ENCODE results near the gene SLC22A31. TPM values are rescaled to one million over a fixed set of nuclear protein-coding genes. Genes with fewer than 3 reads are reported as not detected.

SLC22A31 gene
- total and polyA plus RNA-seq, 9 of the 15 experiments (the other 6 are each of a cell fraction or from before 2014, with no cell fraction given) = 0.29 to 2.2 (median 0.47) TPM; not detected in 3

DNA sequence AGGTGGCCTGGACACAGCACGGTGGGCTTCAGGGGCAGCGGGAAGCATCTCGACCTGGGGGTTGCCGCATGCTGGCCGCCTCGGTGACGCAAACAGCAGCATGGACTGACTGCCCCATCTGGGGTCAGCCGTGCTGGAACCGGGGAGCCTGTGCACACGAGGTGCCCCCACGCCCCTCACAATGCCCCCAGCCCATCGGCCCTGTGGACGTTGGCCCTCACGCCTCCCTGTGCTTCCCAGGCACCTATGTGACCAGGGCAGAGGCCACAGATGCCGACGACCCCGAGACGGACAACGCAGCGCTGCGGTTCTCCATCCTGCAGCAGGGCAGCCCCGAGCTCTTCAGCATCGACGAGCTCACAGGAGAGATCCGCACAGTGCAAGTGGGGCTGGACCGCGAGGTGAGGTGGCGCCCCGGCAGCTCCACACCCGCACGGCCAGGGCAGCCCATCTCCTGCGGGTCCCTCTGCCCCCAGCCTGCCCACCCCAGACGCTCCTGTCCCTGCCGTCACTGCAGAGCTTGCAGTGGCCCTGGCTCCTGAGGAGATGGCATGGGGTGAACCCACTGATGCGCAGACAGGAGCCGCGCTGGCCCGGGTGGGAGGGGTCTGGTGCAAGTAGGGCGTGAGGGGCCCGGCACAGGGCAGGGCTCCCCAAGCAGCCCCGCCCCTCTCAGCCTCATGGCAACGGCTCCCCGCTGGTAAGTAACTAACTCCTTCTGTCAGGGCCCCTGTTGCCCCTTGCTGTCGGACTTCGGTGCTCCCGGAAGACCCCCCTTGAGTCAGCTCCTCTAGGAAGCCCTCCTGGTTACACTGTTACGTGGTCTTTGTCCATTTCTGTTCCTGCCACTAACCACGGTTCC lies 15.2 kb downstream of the SLC22A31 start:
- no peaks in the 10 kb centered on the region for H3K36me3 ChIP-seq (ENCODE audit: control insufficient read depth, insufficient read depth, low read length)
- H3K9me1 ChIP-seq (ENCODE audit: control insufficient read depth, insufficient read depth, low read length) = peaks cover 3% of the 10 kb centered on the region
- peaks cover 0 to 43% of the 10 kb centered on the region in 2 experiments; a peak in 3 of 5 replicates for H3K4me1 ChIP-seq (replicated peaks in 1 of 2; ENCODE audit: control insufficient read depth in 2 of 2, insufficient read depth in 2 of 2, low read length in 2 of 2)
- intact Hi-C loops (cut with micrococcal nuclease) = no loop called here
- in situ Hi-C loops (cut with MboI) = no loop called here
- peaks cover 0 to 15% of the 10 kb centered on the region in 2 experiments; a peak in 1 of 5 replicates for H3K27me3 ChIP-seq (ENCODE audit: control insufficient read depth in 2 of 2, insufficient read depth in 2 of 2, low read length in 2 of 2)
- no peaks in the 10 kb centered on the region for H3K79me2 ChIP-seq (ENCODE audit: control insufficient read depth, insufficient read depth, low read length)
- TF ChIP-seq ZNF699 (CRISPR knock-in tag; IDR thresholded peaks at IDR 0.05; ENCODE audit: insufficient replicate concordance) (no peak), ELF4 (CRISPR knock-in tag; IDR thresholded peaks at IDR 0.05) (no peak), HSF4 (CRISPR knock-in tag; IDR thresholded peaks at IDR 0.05; ENCODE audit: borderline replicate concordance) (no peak), BRF1 (IDR thresholded peaks at IDR 0.05; ENCODE audit: borderline replicate concordance, extremely low read depth, insufficient read length) (no peak)
- TF ChIP-seq, protein P1, sequence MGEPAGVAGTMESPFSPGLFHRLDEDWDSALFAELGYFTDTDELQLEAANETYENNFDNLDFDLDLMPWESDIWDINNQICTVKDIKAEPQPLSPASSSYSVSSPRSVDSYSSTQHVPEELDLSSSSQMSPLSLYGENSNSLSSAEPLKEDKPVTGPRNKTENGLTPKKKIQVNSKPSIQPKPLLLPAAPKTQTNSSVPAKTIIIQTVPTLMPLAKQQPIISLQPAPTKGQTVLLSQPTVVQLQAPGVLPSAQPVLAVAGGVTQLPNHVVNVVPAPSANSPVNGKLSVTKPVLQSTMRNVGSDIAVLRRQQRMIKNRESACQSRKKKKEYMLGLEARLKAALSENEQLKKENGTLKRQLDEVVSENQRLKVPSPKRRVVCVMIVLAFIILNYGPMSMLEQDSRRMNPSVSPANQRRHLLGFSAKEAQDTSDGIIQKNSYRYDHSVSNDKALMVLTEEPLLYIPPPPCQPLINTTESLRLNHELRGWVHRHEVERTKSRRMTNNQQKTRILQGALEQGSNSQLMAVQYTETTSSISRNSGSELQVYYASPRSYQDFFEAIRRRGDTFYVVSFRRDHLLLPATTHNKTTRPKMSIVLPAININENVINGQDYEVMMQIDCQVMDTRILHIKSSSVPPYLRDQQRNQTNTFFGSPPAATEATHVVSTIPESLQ (CRISPR knock-in tag; IDR thresholded peaks at IDR 0.05) = no peak
- TF ChIP-seq, protein P2, sequence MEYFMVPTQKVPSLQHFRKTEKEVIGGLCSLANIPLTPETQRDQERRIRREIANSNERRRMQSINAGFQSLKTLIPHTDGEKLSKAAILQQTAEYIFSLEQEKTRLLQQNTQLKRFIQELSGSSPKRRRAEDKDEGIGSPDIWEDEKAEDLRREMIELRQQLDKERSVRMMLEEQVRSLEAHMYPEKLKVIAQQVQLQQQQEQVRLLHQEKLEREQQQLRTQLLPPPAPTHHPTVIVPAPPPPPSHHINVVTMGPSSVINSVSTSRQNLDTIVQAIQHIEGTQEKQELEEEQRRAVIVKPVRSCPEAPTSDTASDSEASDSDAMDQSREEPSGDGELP (CRISPR knock-in tag; IDR thresholded peaks at IDR 0.05; ENCODE audit: borderline replicate concordance) = 0 out of 2 replicates have a peak, but pooled peaks have one; percentile 4
- TF ChIP-seq, protein P3, sequence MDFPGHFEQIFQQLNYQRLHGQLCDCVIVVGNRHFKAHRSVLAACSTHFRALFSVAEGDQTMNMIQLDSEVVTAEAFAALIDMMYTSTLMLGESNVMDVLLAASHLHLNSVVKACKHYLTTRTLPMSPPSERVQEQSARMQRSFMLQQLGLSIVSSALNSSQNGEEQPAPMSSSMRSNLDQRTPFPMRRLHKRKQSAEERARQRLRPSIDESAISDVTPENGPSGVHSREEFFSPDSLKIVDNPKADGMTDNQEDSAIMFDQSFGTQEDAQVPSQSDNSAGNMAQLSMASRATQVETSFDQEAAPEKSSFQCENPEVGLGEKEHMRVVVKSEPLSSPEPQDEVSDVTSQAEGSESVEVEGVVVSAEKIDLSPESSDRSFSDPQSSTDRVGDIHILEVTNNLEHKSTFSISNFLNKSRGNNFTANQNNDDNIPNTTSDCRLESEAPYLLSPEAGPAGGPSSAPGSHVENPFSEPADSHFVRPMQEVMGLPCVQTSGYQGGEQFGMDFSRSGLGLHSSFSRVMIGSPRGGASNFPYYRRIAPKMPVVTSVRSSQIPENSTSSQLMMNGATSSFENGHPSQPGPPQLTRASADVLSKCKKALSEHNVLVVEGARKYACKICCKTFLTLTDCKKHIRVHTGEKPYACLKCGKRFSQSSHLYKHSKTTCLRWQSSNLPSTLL (IDR thresholded peaks at IDR 0.05) = no peak
- no TSS peak for BruUV-seq (replicated peaks)
- no peak overlapping the region for H3K4me3 ChIP-seq
- DNase-seq (ENCODE audit: extremely low read depth in 1 of 4, low spot score in 3 of 4) (peak in 1 of 4 experiments; percentile 37), FAIRE-seq (no peak), ATAC-seq (0 out of 3 replicates have a peak, but pooled peaks have one; percentile 9)
- H2AFZ ChIP-seq (ENCODE audit: low read depth, low read length) = no peak overlapping the region
- ChIA-PET CTCF (ENCODE audit: low intra/inter-chr PET ratio) (no interaction called here), POLR2A (no interaction called here)
- 37% methylated on average over 39 of the region's 48 CpGs for WGBS (ENCODE audit: insufficient coverage, low coverage, missing lambda C conversion rate)
- peak overlapping the region in 1 of 2 experiments; percentile 35; a peak in 1 of 4 replicates for H3K9ac ChIP-seq (ENCODE audit: insufficient read depth in 1 of 2, low read depth in 2 of 2, low read length in 2 of 2)
- H3K9me3 ChIP-seq (replicated peaks; ENCODE audit: control insufficient read depth, insufficient read depth, low read depth, low read length) = no peaks in the 10 kb centered on the region
- H3K27ac ChIP-seq (ENCODE audit: extremely low read depth, low read depth, low read length) = no peak overlapping the region
- H4K20me1 ChIP-seq (replicated peaks; ENCODE audit: control insufficient read depth, insufficient read depth, low read length) = no peaks in the 10 kb centered on the region; the same call in 1 of the 2 replicates
- no peak overlapping the region for H3K4me2 ChIP-seq (ENCODE audit: insufficient read depth, low read length)
